Fibroblast of pulmonary artery (primary cell): Measurements from ENCODE around the gene TRIM61.
"Not testable (repeated sequence)": the region's sequence is repeated elsewhere in the genome, so short reads cannot be mapped to it uniquely, and the experiment has no call there.

Experiments
- DNase-seq: peaks from one replicate; pipeline ENCODE4 v3.0.0-alpha.2; 2010; ENCODE audit warnings: low read depth
- H3K4me3 ChIP-seq: replicated peaks from 2 replicates; pipeline ENCODE4 v1.5.1; 2011; ENCODE audit warnings: low read depth, mild to moderate bottlenecking, control low read depth, low read length, moderate library complexity
- CTCF ChIP-seq: IDR thresholded peaks from 2 replicates; pipeline ENCODE4 v1.5.1; 2011; ENCODE audit warnings: mild to moderate bottlenecking, control low read depth, low read length, inconsistent platforms; ENCODE audit errors: missing control alignments

Gene TRIM61

GRCh38 chr4:165009493-165010227, 32.2 kb upstream of the TRIM61 start:
- no peak for TF ChIP-seq CTCF
- no peak overlapping the region for H3K4me3 ChIP-seq
- no peak for DNase-seq

DNA sequence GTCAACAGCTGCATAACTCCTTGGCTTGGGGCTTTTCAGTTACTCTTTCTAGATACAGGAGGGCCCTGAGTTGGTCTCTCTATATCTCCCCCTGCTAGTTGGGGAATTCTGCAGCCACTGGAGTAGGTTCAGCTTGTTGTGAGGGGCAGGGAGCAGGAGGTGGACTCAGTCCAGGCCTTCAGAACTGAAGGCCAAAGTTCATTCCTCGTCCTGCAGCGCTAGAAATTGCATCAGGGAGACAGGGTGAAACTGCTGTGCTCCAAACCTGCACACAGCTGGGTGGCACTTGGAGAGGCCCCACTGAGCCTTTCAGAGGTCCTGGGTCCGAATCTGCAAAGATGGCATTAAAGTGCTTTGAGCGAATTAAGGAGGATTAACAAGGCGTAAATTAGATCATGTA, 29.4 kb upstream of the TRIM61 start:
- no peak for TF ChIP-seq CTCF
- H3K4me3 ChIP-seq = no peak overlapping the region
- no peak for DNase-seq

- no peak overlapping the region for H3K4me3 ChIP-seq
- TF ChIP-seq CTCF = no peak
- no peak for DNase-seq
Observed at GRCh38 chr4:165006456-165006855, 29.0 kb upstream of the TRIM61 start.

GRCh38 chr4:165005352-165005925, 28.0 kb upstream of the TRIM61 start:
- TF ChIP-seq CTCF = no peak
- no peak for DNase-seq
- H3K4me3 ChIP-seq = no peak overlapping the region

DNA sequence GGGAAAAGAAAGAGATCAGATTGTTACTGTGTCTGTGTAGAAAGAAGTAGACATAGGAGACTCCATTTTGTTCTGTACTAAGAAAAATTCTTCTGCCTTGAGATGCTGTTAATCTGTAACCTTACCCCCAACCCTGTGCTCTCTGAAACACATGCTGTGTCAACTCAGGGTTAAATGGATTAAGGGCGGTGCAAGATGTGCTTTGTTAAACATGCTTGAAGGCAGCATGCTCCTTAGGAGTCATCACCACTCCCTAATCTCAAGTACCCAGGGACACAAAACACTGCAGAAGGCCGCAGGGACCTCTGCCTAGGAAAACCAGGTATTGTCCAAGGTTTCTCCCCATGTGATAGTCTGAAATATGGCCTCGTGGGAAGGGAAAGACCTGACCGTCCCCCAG, 24.5 kb upstream of the TRIM61 start:
- H3K4me3 ChIP-seq, DNase-seq: not testable (repeated sequence)

DNA sequence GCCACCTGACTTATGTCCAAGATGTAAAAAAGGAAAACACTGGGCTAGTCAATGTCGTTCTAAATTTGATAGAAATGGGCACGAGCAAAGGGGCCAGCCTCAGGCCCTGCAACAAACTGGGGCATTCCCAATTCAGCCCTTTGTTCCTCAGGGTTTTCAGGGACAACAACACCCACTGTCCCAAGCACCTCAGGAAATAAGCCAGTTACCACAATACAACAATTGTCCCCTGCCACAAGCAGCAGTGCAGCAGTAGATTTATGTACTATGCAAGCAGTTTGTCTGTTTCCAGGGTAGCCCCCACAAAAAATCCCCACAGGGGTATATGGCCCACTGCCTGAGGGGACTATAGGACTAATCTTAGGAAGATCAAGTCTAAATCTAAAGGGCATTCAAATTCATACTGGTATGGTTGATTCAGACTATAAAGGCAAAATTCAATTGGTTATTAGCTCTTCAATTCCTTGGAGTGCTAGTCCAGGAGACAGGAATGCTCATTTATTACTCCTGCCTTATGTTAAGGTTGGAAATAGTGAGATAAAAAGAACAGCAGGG, 21.1 kb upstream of the TRIM61 start:
- H3K4me3 ChIP-seq, DNase-seq: not testable (repeated sequence)

GRCh38 chr4:164997941-164998340, 20.5 kb upstream of the TRIM61 start:
- H3K4me3 ChIP-seq = no peak overlapping the region
- no peak for TF ChIP-seq CTCF
- no peak for DNase-seq

- no peak overlapping the region for H3K4me3 ChIP-seq
- no peak for TF ChIP-seq CTCF
- no peak for DNase-seq
Observed at GRCh38 chr4:164997324-164997723, 19.9 kb upstream of the TRIM61 start.

- H3K4me3 ChIP-seq, DNase-seq: not testable (repeated sequence)
Observed at GRCh38 chr4:164996123-164996522, 18.7 kb upstream of the TRIM61 start.

DNA sequence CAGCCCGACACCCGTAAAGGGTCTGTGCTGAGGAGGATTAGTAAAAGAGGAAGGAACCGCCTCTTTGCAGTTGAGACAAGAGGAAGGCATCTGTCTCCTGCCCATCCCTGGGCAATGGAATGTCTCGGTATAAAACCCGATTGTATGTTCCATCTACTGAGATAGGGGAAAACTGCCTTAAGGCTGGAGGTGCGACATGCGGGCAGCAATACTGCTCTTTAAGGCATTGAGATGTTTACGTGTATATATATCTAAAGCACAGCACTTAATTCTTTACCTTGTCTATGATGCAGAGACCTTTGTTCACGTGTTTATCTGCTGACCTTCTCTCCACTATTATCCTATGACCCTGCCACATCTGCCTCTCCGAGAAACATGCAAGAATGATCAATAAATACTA, 13.3 kb upstream of the TRIM61 start:
- not testable (repeated sequence) for H3K4me3 ChIP-seq, DNase-seq
